Measurements from ENCODE around the gene GPR25.

The GPR25 gene

DNA sequence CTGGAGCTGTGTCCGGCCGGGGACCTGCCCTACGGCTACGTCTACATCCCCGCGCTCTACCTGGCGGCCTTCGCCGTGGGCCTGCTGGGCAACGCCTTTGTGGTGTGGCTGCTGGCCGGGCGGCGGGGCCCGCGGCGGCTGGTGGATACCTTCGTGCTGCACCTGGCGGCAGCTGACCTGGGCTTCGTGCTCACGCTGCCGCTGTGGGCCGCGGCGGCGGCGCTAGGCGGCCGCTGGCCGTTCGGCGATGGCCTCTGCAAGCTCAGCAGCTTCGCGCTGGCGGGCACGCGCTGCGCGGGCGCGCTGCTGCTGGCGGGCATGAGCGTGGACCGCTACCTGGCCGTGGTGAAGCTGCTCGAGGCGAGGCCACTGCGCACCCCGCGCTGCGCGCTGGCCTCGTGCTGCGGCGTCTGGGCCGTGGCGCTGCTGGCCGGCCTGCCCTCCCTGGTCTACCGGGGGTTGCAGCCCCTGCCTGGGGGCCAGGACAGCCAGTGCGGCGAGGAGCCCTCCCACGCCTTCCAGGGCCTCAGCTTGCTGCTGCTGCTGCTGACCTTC is 412 bp downstream of the GPR25 start:
- DNase-seq (ENCODE audit: low spot score) = no peak

DNA sequence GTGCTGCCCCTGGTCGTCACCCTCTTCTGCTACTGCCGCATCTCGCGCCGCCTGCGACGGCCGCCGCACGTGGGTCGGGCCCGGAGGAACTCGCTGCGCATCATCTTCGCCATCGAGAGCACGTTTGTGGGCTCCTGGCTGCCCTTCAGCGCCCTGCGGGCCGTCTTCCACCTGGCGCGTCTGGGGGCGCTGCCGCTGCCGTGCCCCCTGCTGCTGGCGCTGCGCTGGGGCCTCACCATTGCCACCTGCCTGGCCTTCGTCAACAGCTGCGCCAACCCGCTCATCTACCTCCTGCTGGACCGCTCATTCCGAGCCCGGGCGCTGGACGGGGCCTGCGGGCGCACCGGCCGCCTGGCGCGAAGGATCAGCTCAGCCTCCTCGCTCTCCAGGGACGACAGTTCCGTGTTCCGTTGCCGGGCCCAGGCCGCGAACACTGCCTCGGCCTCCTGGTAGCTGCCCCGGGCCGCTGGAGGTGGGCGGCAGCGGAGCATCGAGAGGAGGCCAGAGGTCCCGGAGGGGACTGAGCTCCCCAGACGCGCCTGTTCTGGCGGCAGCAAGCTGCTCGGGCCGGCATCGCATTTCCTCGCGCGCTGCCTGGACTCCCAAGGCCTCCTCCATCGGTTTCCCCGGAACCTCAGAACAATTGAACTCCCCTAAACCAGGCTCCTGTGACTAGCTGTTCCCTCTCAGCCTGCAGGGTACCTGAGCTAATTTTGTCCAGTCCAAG is 1.1 kb downstream of the GPR25 start:
- DNase-seq (ENCODE audit: low spot score) = no peak

DNA sequence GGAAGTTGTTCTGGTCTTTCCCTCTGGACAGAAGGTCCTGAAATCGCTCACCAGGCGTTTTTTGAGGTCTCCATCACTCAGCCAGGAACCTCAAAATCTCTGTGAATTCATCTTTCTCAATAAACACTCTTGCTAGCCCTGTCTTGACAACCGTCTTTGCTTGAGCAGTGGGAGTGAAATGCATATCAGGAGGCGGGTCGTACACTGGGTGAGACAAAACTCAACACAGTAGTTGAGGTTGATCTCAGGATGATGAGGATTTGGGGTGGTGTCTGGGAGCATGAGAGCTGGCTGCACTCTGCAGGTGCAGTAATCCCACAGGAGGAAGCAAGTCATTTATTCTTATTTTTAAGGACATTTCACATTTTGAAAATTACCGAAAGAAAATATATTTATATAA is 1.9 kb downstream of the GPR25 start:
- no peak for DNase-seq (ENCODE audit: low spot score)

DNA sequence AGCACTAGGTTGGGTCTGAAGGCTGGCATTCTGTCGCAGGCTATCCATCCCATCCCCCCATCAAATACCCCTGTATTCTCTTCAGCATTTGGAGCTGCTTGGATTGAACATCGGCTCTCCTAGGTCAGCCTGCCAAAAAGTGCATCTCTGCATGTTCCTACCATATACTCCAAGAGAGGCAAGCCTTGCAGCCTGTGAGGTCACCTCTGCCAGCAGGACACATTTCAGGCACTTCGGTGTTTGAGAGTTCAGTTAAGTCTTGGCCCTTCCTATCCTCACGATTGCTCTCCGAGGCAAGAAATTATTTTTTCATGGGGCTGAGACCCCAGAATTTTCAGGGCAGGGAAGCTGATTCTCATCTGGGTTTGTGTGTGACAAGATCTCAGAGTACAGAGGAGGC is 2.6 kb downstream of the GPR25 start:
- DNase-seq (ENCODE audit: low spot score) = no peak

DNA sequence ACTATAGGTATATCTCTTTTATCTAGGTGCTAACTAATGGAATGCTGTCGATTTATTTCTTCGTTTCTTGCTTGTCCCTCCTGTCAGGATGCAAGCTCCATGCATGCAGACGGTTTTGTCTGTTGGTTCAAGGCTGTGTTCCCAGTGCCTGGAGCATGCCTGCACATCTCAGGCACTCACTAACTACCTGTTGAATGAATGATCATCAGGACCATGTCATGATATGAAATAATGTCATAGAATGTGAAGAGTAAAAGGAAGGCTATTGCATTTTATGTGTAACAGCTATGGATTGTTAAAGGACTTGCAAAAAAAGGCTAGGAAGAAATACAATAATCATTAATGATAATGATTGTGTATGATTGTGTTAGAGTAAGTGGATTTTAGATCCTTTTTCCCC is 4.2 kb downstream of the GPR25 start:
- DNase-seq (ENCODE audit: low spot score) = no peak

DNA sequence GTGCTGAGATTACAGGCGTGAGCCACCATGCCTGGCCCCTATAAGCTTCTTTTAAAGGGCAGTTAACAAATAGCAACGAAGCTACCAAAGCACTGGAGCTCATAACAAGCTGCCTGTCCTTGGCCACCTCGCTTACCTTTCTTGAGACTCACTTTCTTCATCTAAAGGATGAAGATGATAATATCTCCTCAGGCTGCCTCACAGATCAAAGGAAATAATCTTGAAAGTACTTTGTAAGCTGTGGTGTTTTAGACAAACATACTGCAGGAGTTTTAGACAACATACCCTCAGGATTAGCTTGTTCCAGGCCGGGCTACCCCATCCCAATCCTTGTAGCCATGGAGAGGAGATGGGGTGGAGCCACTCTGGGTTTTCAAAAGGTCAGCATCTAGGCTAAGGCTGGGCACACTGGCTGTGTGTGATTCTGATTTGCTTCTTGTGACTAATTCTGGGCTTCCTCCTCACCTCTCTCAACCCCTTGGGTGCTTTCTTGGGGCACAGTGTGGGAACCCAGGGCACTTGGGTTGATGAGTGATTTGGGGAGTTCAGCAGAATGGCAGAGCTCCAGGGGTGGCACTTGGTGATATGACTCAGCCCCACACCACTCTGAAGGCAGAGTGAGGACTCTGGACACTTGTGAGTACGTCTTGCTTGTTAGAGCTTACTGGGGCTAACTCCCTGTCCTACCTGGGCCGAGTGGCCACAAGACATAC is 5.2 kb downstream of the GPR25 start:
- DNase-seq (ENCODE audit: low spot score) = no peak

DNA sequence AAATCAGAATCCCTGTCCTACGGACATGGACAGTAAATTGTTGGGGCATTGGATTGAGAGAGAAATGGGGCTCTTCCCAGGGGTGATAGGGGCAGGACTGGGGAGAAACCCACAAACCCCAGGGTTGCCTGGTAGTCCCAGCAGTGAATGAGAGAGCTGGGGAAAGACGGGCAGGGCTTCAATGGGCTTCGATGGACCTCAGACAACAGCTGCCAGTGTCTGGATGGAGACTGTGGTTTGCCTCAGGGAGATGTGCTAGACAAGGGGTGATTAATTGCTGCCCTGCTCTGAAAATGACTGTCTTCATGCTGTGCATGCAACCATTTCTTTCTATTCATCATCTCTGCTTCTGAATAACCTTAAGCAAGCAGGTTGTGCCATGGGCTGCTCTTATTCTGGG is 7.4 kb downstream of the GPR25 start:
- no peak for DNase-seq (ENCODE audit: low spot score)

DNA sequence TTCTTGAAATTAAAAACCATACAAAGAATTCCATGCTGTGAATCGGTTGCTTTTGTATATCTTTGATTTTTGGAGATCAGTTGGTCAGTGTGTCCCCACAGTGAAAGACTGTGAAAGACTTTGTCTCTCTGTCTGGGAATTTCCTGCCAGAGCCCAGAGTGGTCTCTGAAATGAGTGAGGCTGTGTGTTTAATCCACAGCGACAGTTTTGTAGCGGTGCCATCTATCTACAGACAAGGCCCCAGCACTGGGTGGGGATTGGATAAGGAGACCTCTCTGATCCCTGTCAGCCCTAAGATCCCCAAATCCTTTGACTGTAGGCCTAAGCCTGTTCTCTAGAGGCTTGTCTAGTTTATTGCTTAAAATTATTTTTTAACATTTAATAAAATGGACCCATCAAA is 10.3 kb downstream of the GPR25 start:
- no peak for DNase-seq (ENCODE audit: low spot score)

DNA sequence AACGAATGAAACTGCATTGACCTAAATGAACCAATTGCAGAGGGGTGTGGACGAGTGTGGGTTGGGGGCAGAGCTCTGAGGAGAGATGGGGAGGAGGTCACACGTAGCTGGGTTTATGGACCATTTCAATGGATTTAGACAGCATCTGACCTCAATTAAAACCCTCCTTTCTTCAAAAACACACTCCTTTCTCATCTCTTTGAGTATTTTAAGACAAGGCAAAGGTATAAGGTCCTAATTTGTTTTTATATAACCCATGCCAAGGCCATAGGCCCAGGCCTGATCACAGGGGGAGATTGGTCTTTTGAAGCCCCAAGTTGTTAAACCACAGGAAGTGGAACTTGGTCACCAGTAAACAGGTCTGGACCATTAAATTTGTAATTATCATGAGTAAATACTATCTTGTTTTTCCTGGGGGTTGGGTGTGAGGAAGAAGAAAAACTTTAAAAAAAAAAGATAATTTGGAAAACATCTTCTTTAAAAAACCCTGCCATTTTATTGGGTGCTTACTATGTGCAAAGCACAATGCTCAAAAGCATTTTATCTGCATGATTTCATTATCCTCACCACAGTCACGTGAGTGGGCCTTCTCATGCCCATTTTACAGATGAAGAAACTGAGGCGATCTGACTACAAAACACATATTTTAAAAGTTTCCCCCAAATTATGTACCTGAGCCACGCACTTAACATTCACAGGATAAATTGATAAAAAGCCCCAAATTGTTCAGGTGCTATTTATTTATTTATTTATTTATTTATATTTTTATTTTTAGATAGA is 13.0 kb downstream of the GPR25 start:
- no peak for DNase-seq (ENCODE audit: low spot score)

DNA sequence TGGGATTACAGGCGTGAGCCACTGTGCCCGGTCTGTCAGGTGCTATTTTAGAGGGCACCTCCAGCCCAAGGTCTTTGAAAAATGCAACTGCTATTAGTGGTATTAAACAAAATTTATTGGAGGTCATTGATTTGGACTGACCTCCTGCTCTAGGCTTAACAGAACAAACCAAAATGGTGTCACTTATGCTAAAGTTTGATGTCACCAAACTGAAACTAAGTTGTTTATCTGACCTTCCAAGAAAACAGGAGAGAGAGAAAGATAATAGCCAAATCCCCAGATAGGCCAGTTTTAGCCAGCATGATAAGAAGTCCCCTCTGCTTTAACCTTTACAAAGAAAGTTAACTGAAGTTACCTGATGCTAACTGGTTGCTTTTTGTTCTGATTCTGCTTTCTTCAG is 13.8 kb downstream of the GPR25 start:
- DNase-seq (ENCODE audit: low spot score) = no peak

DNA sequence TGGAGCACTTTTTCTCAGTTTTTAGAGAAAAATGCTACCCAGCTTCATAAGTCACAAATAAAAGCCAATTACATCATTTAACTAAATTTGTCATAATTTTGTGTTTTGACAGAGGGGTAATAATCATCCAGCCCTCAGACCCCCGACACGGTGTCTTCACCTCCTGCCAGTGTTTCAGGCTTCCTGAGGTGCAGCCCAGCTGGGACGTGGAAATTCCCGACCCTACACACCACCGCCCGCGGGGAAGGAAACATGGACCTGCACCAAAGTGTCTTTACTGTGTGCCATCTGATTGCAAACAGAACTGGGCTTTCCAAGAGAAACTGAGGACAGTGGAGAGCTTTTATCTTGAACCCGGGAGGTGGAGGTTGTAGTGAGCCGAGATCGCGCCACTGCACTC is 14.3 kb downstream of the GPR25 start:
- DNase-seq (ENCODE audit: low spot score) = no peak

DNA sequence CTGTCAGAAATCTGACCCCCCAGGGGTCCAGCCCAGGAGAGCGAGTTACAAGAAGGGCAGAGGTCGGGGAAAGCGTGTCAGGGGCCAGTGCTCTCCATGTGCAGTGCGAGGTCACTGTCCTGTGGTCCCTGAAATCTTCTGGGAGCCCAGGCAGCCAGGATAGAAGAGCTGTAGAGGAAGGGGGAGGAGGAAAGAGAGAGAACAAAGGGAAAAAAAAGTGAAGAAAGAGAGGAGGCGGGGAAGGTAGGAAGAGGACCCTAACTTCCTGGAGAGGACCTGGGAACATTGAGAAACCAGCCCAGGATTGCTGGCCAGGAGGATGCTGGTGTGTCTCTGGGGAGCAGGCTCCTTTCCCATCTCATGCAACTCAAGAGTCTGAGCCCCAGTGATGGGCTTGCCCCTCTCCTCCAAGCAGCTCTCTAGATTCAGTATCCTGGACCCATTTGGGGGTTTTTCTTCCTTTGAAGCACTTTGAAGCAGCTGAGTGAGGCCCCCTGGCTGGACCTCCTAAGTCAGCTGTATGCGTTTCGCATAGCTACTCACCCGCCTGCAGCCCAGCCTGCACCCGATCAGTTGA is 15.1 kb downstream of the GPR25 start:
- no peak for DNase-seq (ENCODE audit: low spot score)

DNA sequence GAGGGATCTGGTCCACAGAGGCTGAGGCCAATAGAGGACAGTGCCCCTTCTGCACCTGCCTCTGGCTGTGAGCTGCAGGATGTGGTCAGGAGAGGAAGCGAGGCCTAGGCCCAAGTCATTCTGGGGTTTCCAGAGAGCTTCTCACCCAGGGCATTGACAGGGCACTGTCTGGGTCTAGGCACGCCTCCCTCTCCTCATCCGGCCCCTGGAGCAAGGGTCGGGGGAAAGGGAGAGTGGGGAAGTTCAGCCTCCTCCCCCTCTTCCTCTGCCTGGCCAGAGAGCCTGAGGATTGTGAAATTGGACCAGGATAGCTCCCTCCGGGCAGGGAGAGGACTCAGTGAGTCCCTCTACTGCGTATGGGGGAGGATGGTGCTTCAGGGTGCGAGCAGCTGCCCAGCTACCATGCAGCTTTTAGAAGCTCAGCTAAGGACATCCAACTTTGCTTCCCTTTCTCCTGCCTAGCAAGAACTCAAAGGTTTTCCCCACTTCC is 15.6 kb downstream of the GPR25 start:
- DNase-seq (ENCODE audit: low spot score) = no peak

DNA sequence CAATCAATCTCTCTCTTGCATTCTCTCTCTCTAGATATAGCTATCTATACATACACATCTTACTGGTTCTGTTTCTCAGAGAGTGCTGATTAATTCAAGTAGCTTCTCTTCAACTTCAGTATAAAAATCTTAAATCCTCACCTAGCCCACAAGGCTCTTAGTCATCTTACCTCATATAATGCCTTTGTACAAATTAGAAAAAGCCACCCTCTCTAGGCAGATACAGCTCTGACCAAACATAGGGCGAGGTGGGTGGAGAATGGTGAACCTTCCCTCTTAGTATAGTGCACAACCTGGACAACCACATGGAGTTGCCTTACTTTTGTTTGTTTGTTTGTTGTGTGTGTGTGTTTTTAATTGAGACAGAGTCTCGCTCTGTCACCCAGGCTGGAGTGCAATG is 16.8 kb downstream of the GPR25 start:
- no peak for DNase-seq (ENCODE audit: low spot score)

DNA sequence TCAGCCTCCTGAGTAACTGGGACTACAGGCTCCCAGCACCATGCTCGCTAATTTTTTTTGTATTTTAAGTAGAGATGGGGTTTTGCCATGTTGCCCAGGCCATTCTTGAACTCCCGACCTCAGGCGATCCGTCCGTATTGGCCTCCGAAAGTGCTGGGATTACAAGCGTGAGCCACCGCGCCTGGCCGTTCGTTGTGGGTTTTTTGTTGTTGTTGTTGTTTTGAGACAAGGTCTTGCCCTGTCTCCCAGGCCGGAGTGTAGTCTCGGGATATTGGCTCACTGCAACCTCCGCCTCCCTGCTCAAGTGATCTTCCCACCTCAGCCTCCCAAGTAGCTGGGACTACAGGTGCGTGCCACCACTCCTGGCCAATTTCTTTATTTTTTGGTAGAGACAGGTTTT is 17.2 kb downstream of the GPR25 start:
- DNase-seq (ENCODE audit: low spot score) = no peak

DNA sequence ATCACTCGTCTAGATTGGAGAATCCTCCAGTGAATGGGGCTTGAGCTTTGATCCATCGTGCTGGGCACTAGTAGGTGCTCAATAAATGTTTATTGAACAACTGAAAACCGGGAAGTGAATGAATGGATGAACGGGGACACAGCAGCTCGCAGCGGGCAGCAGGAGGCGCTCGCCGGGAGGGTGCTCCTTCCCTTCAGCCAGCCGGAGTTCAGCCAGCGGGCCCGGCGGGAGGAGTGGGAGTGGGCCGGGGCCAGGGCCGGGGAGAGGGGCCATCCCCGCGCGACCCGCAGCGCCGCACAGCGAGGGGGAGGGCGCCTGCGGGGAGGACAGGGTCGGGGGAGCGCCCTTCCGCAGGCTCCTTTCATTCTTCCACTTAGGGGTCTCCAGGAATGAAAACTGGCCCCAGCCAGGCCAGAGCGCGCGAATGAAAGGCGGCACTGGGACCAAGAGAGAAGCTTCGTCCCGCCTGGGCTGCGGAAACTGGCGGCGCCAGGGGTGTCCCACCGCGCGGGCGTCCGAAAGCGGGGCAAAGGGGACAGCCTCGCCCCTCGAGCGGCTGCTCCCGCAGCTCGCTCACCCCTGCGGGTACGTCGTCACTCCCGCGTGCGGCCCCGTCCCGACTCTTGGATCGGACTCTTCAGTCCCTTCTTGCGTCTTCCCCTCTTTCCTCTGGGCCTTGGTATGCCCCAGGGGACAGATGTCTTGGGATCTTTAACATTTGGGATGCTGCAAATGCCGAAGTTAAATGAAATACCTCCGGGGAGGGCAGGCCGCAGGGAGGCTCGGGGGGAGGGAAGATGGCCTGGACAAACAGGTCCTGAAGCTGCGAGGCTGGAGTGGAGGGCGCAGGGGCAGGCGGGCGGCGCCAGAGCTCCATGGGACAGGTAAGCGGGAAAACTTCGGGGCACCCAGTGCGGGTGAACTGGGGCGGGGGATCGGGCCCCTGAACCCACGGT is 18.3 kb downstream of the GPR25 start:
- no peak for DNase-seq (ENCODE audit: low spot score)

DNA sequence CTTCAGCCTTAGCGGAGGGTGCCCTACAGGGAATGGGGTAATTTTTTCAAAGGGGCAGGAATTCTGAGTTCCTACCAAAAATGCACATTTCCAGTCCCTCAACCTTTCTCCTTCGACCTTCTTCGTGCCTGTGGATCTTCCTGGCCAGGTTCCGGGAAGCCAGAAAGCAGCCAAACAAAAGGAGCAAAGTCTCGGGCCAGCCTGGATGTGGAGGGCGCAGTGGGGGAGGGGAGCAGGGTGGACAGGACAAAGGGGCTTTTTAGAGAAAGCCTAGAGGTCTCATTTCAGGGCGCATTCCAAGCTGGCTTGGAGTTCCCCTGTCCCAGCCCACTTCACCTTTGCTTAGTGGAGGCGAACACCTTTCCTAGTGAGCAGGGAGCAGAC is 19.0 kb downstream of the GPR25 start:
- no peak for DNase-seq (ENCODE audit: low spot score)

DNA sequence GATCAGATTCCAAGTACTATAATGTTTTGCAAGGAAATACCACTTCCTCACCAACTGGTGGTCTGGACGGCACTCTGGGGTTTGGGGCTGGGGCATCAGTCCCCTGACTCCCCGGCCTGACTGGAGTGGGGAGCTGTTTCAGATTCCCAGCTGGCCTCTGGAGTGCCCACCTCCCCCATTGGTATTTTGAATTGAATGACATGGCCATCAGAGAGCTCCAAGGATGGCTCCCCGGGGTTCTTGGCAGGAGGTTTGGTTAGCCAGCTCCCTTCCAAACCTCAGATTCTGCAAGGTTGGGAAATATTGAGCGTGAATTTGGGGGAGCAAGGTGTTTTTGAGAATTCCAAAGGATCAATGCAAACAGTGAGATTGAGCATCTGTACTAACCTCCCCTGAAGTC is 19.8 kb downstream of the GPR25 start:
- no peak for DNase-seq (ENCODE audit: low spot score)

DNA sequence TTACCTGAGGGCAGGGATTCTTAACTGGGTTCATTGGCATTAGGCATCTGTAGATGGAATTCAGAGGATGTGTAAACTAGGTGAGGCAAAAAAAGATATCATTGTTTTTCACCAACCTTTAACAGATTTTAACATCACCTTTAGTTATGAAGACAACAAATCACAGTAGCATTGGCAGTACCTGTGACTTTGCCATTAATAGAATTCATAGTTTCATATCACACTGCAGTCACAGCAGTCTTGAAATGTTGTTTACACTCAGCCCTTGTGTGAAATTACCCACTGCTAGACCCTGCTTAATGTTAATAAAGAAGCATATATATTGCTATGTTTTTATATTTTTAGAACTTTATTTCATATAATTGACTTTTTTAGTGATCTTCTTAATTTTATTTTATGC is 20.2 kb downstream of the GPR25 start:
- DNase-seq (ENCODE audit: low spot score) = no peak

DNA sequence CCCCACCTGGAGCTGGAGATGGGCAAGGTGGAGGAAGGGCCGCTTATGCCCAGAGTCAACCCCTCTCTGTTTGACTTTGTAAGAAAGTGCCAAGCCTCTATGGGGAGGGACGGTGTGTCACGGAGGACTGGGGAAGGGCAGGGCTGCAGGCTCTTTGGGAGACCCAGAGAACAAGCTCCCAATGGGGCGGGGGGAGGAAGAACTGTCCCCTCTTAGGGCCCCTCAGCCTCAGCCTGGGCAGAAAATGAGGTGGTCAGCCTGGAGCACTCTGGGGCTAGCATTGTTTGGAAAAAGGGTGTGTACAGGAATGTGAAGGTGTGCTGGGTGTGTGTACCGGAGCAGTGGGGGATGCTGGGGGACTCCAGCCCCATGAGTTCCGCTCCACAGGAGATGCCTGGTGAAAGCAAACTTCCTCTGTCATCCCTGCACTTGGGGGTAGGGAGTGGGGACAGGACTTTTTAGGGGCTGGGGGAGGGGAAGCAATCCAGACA is 20.7 kb downstream of the GPR25 start:
- DNase-seq (ENCODE audit: low spot score) = no peak

Data from globus pallidus (tissue), 1 donor.